ENCODE measurements around the gene TMEM86B. TPM values are rescaled to one million over a fixed set of nuclear protein-coding genes. Genes with fewer than 3 reads are reported as not detected.

Gene TMEM86B
- total RNA-seq, 1 donor from 2014 or later = 3.9 TPM

GRCh38 chr19:55246462-55247451, 18.2 kb upstream of the TMEM86B start:
- Histone ChIP-seq H3K9ac (ENCODE audit: low read length) (no peak overlapping the region), H3K79me2 (ENCODE audit: insufficient read depth, low read length) (peaks cover 58% of the 10 kb centered on the region), H3K27ac (ENCODE audit: low read depth, low read length) (no peak overlapping the region), H4K20me1 (ENCODE audit: insufficient read depth, low read length) (peaks cover 80% of the 10 kb centered on the region), H3K27me3 (ENCODE audit: insufficient read depth, low read length) (no peaks in the 10 kb centered on the region), H3K4me3 (ENCODE audit: insufficient read depth, low read depth, low read length) (no peak overlapping the region), H2AFZ (ENCODE audit: low read depth, low read length) (no peak overlapping the region), H3K4me2 (ENCODE audit: low read length) (no peak overlapping the region), H3K36me3 (ENCODE audit: insufficient read depth, low read length) (peaks cover 2% of the 10 kb centered on the region), H3K4me1 (ENCODE audit: insufficient read depth, low read length) (peaks cover 13% of the 10 kb centered on the region), H3K9me3 (ENCODE audit: insufficient read depth, low read depth, low read length) (no peaks in the 10 kb centered on the region)
- H3K36me3 Mint-ChIP-seq (ENCODE audit: low read depth, unreplicated experiment) = peaks cover 8% of the 10 kb centered on the region
- no peaks in the 10 kb centered on the region for H3K27me3 Mint-ChIP-seq (ENCODE audit: low read depth, unreplicated experiment)
- FAIRE-seq (no peak), DNase-seq (ENCODE audit: low read depth) (no peak)
- peaks cover 17% of the 10 kb centered on the region for H3K4me1 Mint-ChIP-seq (ENCODE audit: low read depth, unreplicated experiment)
- no peaks in the 10 kb centered on the region for H3K9me3 Mint-ChIP-seq (ENCODE audit: unreplicated experiment)
- no peak overlapping the region for H3K4me3 Mint-ChIP-seq (ENCODE audit: unreplicated experiment)
- no peak overlapping the region for H3K27ac Mint-ChIP-seq (ENCODE audit: unreplicated experiment)
- no peak for TF ChIP-seq CTCF (IDR thresholded peaks at IDR 0.05; ENCODE audit: insufficient read depth, low read depth, low read length)
- TF ChIP-seq EZH2 (IDR thresholded peaks at IDR 0.05; ENCODE audit: insufficient read depth, low read length) = no peak

- Histone ChIP-seq H3K79me2 (ENCODE audit: insufficient read depth, low read length) (peaks cover 44% of the 10 kb centered on the region), H3K9me3 (ENCODE audit: insufficient read depth, low read depth, low read length) (no peaks in the 10 kb centered on the region)
Observed at GRCh38 chr19:55245236-55245904, 16.8 kb upstream of the TMEM86B start.

More at GRCh38 chr19:55245236-55245904, 16.8 kb upstream of the TMEM86B start:
- no peak overlapping the region for H3K4me3 ChIP-seq (ENCODE audit: insufficient read depth, low read depth, low read length)
- H3K27me3 Mint-ChIP-seq (ENCODE audit: low read depth, unreplicated experiment) = no peaks in the 10 kb centered on the region
- no peak overlapping the region for H3K9ac ChIP-seq (ENCODE audit: low read length)
- H3K4me3 Mint-ChIP-seq (ENCODE audit: unreplicated experiment) = no peak overlapping the region
- H3K36me3 ChIP-seq (ENCODE audit: insufficient read depth, low read length) = peaks cover 6% of the 10 kb centered on the region
- H2AFZ ChIP-seq (ENCODE audit: low read depth, low read length) = no peak overlapping the region
- no peak for FAIRE-seq
- no peak overlapping the region for H3K4me2 ChIP-seq (ENCODE audit: low read length)
- TF ChIP-seq CTCF (IDR thresholded peaks at IDR 0.05; ENCODE audit: insufficient read depth, low read depth, low read length) (no peak), EZH2 (IDR thresholded peaks at IDR 0.05; ENCODE audit: insufficient read depth, low read length) (no peak)
- H3K27ac ChIP-seq (ENCODE audit: low read depth, low read length) = no peak overlapping the region
- peaks cover 70% of the 10 kb centered on the region for H4K20me1 ChIP-seq (ENCODE audit: insufficient read depth, low read length)
- no peak overlapping the region for H3K27ac Mint-ChIP-seq (ENCODE audit: unreplicated experiment)
- H3K4me1 Mint-ChIP-seq (ENCODE audit: low read depth, unreplicated experiment) = peaks cover 5% of the 10 kb centered on the region
- H3K4me1 ChIP-seq (ENCODE audit: insufficient read depth, low read length) = peaks cover 6% of the 10 kb centered on the region
- H3K27me3 ChIP-seq (ENCODE audit: insufficient read depth, low read length) = no peaks in the 10 kb centered on the region
- H3K9me3 Mint-ChIP-seq (ENCODE audit: unreplicated experiment) = no peaks in the 10 kb centered on the region
- no peak for DNase-seq (ENCODE audit: low read depth)
- H3K36me3 Mint-ChIP-seq (ENCODE audit: low read depth, unreplicated experiment) = peaks cover 4% of the 10 kb centered on the region
